Measurements from ENCODE around the gene ZNF841. TPM values are rescaled to one million over a fixed set of nuclear protein-coding genes. Genes with fewer than 3 reads are reported as not detected.
A peak's percentile ranks its signal among the peaks of the same experiment; 100 is the strongest.
"Not testable (repeated sequence)": the region's sequence is repeated elsewhere in the genome, so short reads cannot be mapped to it uniquely, and the experiment has no call there.

ZNF841 gene
- polyA plus RNA-seq, 4 donors, result 12.4 to 18.5 (median 14.7) TPM

- no peak for DNase-seq (ENCODE audit: low read depth in 4 of 4, low spot score in 3 of 4)
Observed at GRCh38 chr19:52070496-52070895, 25.1 kb downstream of the ZNF841 start.

GRCh38 chr19:52069653-52070052, 25.9 kb downstream of the ZNF841 start:
- DNase-seq (ENCODE audit: low read depth in 4 of 4, low spot score in 3 of 4), result no peak

- no peak for DNase-seq (ENCODE audit: low read depth in 4 of 4, low spot score in 3 of 4)
Observed at GRCh38 chr19:52066258-52066863, 29.2 kb downstream of the ZNF841 start.

GRCh38 chr19:52065399-52065798, 30.2 kb downstream of the ZNF841 start:
- no peak for DNase-seq (ENCODE audit: low read depth in 4 of 4, low spot score in 3 of 4)

- not testable (repeated sequence) for DNase-seq (ENCODE audit: low read depth in 4 of 4, low spot score in 3 of 4)
Observed at GRCh38 chr19:52056480-52056879, 39.1 kb downstream of the ZNF841 start.

GRCh38 chr19:52051736-52052135, 43.8 kb downstream of the ZNF841 start:
- not testable (repeated sequence) for DNase-seq (ENCODE audit: low read depth in 4 of 4, low spot score in 3 of 4)

- peak; percentile 94 to 96 (median 96) for DNase-seq (ENCODE audit: low read depth in 4 of 4, low spot score in 3 of 4)
Observed at GRCh38 chr19:52048555-52049501, 46.7 kb downstream of the ZNF841 start, which contains the start of gene ZNF432. TSS of gene ZNF432 (minus strand) at chr19:52048838. CDS start at chr19:52046868, 1,970 bp downstream.

- DNase-seq (ENCODE audit: low read depth in 4 of 4, low spot score in 3 of 4), result no peak
Observed at GRCh38 chr19:52039169-52039568, 56.4 kb downstream of the ZNF841 start.

GRCh38 chr19:52034051-52034728, 61.4 kb downstream of the ZNF841 start:
- no peak for DNase-seq (ENCODE audit: low read depth in 4 of 4, low spot score in 3 of 4)

GRCh38 chr19:52028780-52029123, 66.8 kb downstream of the ZNF841 start:
- no peak for DNase-seq (ENCODE audit: low read depth in 4 of 4, low spot score in 3 of 4)

- DNase-seq (ENCODE audit: low read depth in 4 of 4, low spot score in 3 of 4), result peak; percentile 83 to 91 (median 86)
Observed at GRCh38 chr19:52028027-52028779, 67.4 kb downstream of the ZNF841 start, which contains the start of gene ZNF614. TSS of gene ZNF614 (minus strand) at chr19:52028379. CDS start at chr19:52025745, 2,634 bp downstream.

- DNase-seq (ENCODE audit: low read depth in 4 of 4, low spot score in 3 of 4), result not testable (repeated sequence)
Observed at GRCh38 chr19:52026255-52026990, 69.1 kb downstream of the ZNF841 start.

- not testable (repeated sequence) for DNase-seq (ENCODE audit: low read depth in 4 of 4, low spot score in 3 of 4)
Observed at GRCh38 chr19:52024478-52024877, 71.1 kb downstream of the ZNF841 start.

GRCh38 chr19:52022193-52022592, 73.4 kb downstream of the ZNF841 start:
- no peak for DNase-seq (ENCODE audit: low read depth in 4 of 4, low spot score in 3 of 4)

- no peak for DNase-seq (ENCODE audit: low read depth in 4 of 4, low spot score in 3 of 4)
Observed at GRCh38 chr19:52020506-52020905, 75.1 kb downstream of the ZNF841 start.

Other genes with a start within 250 kb of the ZNF841 start
- 10 to 100 TPM; 35.6 to 46.7 (median 43.1) TPM for gene ZNF577, start 207.8 kb downstream of the ZNF841 start, polyA plus RNA-seq (ENCODE audit: insufficient read length in 4 of 4)
- gene ZNF649, start 190.7 kb downstream of the ZNF841 start, polyA plus RNA-seq (ENCODE audit: insufficient read length in 4 of 4), result 10 to 100 TPM; 26.5 to 31.0 (median 28.8) TPM
- 10 to 100 TPM; 10.9 to 16.4 (median 15.0) TPM for gene ZNF613, start 168.3 kb downstream of the ZNF841 start, polyA plus RNA-seq (ENCODE audit: insufficient read length in 4 of 4)
- gene ZNF350, start 108.9 kb downstream of the ZNF841 start, polyA plus RNA-seq (ENCODE audit: insufficient read length in 4 of 4), result 10 to 100 TPM; 16.2 to 18.6 (median 17.2) TPM
- 10 to 100 TPM; 14.9 to 19.3 (median 18.1) TPM for gene ZNF615, start 87.6 kb downstream of the ZNF841 start, polyA plus RNA-seq (ENCODE audit: insufficient read length in 4 of 4)
- 10 to 100 TPM; 14.8 to 20.9 (median 18.6) TPM for gene ZNF614, start 67.4 kb downstream of the ZNF841 start, polyA plus RNA-seq (ENCODE audit: insufficient read length in 4 of 4)
- gene ZNF432, start 46.9 kb downstream of the ZNF841 start, polyA plus RNA-seq (ENCODE audit: insufficient read length in 4 of 4), result 10 to 100 TPM; 18.6 to 23.4 (median 22.5) TPM
- 10 to 100 TPM; 15.9 to 22.1 (median 19.8) TPM for gene ZNF616, start 44.2 kb upstream of the ZNF841 start, polyA plus RNA-seq (ENCODE audit: insufficient read length in 4 of 4)
- gene ZNF836, start 75.9 kb upstream of the ZNF841 start, polyA plus RNA-seq (ENCODE audit: insufficient read length in 4 of 4), result 10 to 100 TPM; 16.0 to 17.3 (median 16.9) TPM
- gene PPP2R1A, start 94.3 kb upstream of the ZNF841 start, polyA plus RNA-seq (ENCODE audit: insufficient read length in 4 of 4), result 100 to 1,000 TPM; 448 to 532 (median 468) TPM
- gene ZNF766, start 173.8 kb upstream of the ZNF841 start, polyA plus RNA-seq (ENCODE audit: insufficient read length in 4 of 4), result 10 to 100 TPM; 17.4 to 23.5 (median 22.2) TPM
- gene ZNF480, start 201.4 kb upstream of the ZNF841 start, polyA plus RNA-seq (ENCODE audit: insufficient read length in 4 of 4), result 10 to 100 TPM; 13.9 to 20.4 (median 18.7) TPM
- gene ZNF610, start 240.5 kb upstream of the ZNF841 start, polyA plus RNA-seq (ENCODE audit: insufficient read length in 4 of 4), result 10 to 100 TPM; 10.1 to 15.1 (median 13.2) TPM

Data from right renal pelvis (tissue), 4 donors.